Parathyroid adenoma (tissue), 2 donors: ENCODE results near the gene PTPRJ.

ENCODE experiments used
- H2AFZ ChIP-seq: fragments of 300-600 bp; sonication (generic); one replicate; pipeline ENCODE4 v1.7.0; 2017; ENCODE audit warnings: antibody characterized with exemption, mild to moderate bottlenecking
- H3K27ac ChIP-seq: fragments of 300-600 bp; sonication (generic); one replicate; pipeline ENCODE4 v1.7.0; 2017
- H3K27me3 ChIP-seq: fragments of 300-600 bp; sonication (generic); one replicate; pipeline ENCODE4 v1.7.0; 2017; ENCODE audit warnings: low read length; ENCODE audit not compliant: control insufficient read depth, insufficient read depth
- H3K36me3 ChIP-seq: fragments of 300-600 bp; sonication (generic); one replicate; pipeline ENCODE4 v1.7.0; 2017; ENCODE audit warnings: low read length; ENCODE audit not compliant: control insufficient read depth, insufficient read depth
- H3K4me1 ChIP-seq: fragments of 300-600 bp; sonication (generic); one replicate; pipeline ENCODE4 v1.7.0; 2017; ENCODE audit warnings: control low read depth
- H3K4me2 ChIP-seq: fragments of 300-600 bp; sonication (generic); one replicate; pipeline ENCODE4 v1.7.0; 2017; ENCODE audit warnings: low read length
- H3K4me3 ChIP-seq: fragments of 300-600 bp; sonication (generic); one replicate; pipeline ENCODE4 v1.7.0; 2017; ENCODE audit warnings: low read depth, low read length
- H3K79me2 ChIP-seq: fragments of 300-600 bp; sonication (generic); one replicate; pipeline ENCODE4 v1.7.0; 2017; ENCODE audit warnings: control low read depth
- H3K9ac ChIP-seq: fragments of 300-600 bp; sonication (generic); one replicate; pipeline ENCODE4 v1.7.0; 2017; ENCODE audit warnings: mild to moderate bottlenecking
- H3K9me3 ChIP-seq: fragments of 300-600 bp; sonication (generic); one replicate; pipeline ENCODE4 v1.7.0; 2017; ENCODE audit warnings: low read length; ENCODE audit not compliant: control insufficient read depth
- TF ChIP-seq, protein P1 (sequence below): fragments of 300-600 bp; sonication (generic); IDR thresholded peaks from one replicate; pipeline ENCODE4 v1.7.0; 2017; ENCODE audit warnings: antibody characterized with exemption, mild to moderate bottlenecking
- donor health status: primary hyperparathyroidism.

The PTPRJ gene

DNA sequence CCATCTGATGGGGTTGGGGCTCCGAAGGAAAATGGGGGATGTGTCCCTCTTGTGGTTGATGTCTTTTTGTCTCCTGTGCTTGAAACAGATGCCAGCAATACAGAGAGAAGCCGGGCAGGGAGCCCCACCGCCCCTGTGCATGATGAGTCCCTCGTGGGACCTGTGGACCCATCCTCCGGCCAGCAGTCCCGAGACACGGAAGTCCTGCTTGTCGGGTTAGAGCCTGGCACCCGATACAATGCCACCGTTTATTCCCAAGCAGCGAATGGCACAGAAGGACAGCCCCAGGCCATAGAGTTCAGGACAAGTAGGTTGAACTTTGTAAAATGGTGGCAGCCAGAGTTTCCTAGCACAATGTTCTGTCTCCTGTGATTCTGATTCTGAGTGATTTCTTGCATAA is 144.5 kb downstream of the PTPRJ start:
- H3K36me3 ChIP-seq = no peaks in the 10 kb centered on the region
- no peaks in the 10 kb centered on the region for H3K9me3 ChIP-seq
- no peaks in the 10 kb centered on the region for H3K4me1 ChIP-seq
- no peak overlapping the region for H3K9ac ChIP-seq
- H3K4me2 ChIP-seq = no peak overlapping the region
- H3K27me3 ChIP-seq = no peaks in the 10 kb centered on the region
- H3K79me2 ChIP-seq = no peaks in the 10 kb centered on the region
- H2AFZ ChIP-seq = no peak overlapping the region
- H3K4me3 ChIP-seq = no peak overlapping the region
- TF ChIP-seq, protein P1, sequence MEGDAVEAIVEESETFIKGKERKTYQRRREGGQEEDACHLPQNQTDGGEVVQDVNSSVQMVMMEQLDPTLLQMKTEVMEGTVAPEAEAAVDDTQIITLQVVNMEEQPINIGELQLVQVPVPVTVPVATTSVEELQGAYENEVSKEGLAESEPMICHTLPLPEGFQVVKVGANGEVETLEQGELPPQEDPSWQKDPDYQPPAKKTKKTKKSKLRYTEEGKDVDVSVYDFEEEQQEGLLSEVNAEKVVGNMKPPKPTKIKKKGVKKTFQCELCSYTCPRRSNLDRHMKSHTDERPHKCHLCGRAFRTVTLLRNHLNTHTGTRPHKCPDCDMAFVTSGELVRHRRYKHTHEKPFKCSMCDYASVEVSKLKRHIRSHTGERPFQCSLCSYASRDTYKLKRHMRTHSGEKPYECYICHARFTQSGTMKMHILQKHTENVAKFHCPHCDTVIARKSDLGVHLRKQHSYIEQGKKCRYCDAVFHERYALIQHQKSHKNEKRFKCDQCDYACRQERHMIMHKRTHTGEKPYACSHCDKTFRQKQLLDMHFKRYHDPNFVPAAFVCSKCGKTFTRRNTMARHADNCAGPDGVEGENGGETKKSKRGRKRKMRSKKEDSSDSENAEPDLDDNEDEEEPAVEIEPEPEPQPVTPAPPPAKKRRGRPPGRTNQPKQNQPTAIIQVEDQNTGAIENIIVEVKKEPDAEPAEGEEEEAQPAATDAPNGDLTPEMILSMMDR = no peak
- H3K27ac ChIP-seq = no peak overlapping the region

DNA sequence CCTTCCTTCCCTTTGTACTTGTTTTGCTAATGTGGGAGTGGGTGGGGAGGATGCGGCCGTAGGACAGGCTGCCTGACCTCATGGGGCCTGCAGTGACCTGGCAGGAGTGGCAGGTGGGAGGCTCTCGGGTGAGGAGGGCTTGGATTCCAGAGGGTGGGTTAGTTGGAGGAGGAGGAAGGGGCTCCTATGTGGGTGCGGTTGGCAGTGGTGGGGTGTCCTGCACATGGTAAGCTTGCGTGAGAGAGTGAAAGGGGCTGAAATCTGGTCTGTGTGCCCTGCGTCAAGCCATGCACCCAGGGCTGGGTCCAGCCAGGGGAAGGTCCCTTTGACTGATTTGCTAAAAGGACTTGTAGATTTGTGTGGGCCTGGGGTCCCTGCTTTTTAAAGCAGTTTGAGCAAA is 145.5 kb downstream of the PTPRJ start:
- no peaks in the 10 kb centered on the region for H3K9me3 ChIP-seq
- H3K79me2 ChIP-seq = no peaks in the 10 kb centered on the region
- H3K9ac ChIP-seq = no peak overlapping the region
- no peaks in the 10 kb centered on the region for H3K27me3 ChIP-seq
- no peaks in the 10 kb centered on the region for H3K36me3 ChIP-seq
- TF ChIP-seq, protein P1 = no peak
- H3K4me2 ChIP-seq = no peak overlapping the region
- no peak overlapping the region for H2AFZ ChIP-seq
- no peak overlapping the region for H3K27ac ChIP-seq
- no peaks in the 10 kb centered on the region for H3K4me1 ChIP-seq
- no peak overlapping the region for H3K4me3 ChIP-seq

DNA sequence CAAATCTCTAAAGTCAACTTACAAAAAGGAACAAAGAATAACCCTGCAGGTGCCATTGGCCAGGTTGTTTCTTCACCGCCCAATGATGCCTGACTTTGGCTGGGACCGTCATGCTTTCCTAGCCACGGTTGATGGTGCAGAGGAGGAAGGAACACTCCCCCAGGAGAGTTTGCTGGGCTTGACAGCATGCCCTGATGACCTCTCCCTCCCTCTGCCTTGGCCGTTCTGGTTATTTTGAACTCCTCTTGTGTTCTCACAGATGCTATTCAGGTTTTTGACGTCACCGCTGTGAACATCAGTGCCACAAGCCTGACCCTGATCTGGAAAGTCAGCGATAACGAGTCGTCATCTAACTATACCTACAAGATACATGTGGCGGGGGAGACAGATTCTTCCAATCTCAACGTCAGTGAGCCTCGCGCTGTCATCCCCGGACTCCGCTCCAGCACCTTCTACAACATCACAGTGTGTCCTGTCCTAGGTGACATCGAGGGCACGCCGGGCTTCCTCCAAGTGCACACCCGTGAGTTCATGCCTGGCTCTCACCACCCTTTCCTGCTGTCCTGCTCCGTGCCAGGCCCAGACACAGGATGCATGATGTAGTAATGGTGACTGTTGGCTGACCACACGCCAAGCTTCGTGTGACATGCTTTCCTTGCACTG is 147.3 kb downstream of the PTPRJ start:
- Histone ChIP-seq H3K27ac (no peak overlapping the region), H3K27me3 (no peaks in the 10 kb centered on the region), H3K9ac (no peak overlapping the region), H2AFZ (no peak overlapping the region), H3K4me1 (no peaks in the 10 kb centered on the region), H3K9me3 (no peaks in the 10 kb centered on the region), H3K4me2 (no peak overlapping the region), H3K79me2 (no peaks in the 10 kb centered on the region), H3K4me3 (no peak overlapping the region), H3K36me3 (no peaks in the 10 kb centered on the region)
- TF ChIP-seq, protein P1 = no peak

DNA sequence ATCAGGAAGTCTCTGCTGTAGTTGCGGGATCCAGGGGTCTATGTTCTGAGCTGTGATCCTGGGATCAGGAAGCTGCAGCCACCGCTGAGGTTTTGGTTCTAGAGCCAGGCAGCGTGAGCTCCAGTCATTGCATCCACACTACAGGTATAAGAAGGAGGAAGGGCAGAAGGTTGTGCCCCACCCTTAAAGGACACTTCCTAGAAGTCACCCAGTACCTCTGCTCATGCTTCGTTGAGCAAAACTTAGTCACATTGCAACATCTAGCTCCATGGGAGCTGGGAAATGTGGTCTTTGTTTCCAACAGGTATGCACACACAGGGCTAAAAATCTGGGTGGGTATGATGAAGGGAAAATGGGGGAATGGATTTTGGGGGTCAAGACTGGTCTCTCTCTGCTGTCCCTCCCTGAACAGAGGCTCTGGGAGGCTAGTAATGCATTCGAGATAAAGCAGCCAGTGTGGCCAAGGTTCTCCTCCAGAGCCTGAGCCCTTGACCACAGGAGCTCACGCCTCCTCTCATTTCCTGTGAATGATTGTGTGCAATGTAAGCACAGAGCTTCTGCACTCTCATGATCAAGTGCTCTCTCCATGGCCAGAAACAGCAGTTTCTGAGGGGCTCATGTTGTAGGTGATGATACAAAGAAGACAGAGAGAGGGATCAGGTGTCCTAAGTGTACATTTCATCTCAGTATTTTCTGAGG is 149.5 kb downstream of the PTPRJ start:
- no peak overlapping the region for H3K4me3 ChIP-seq
- H3K79me2 ChIP-seq = no peaks in the 10 kb centered on the region
- no peak overlapping the region for H2AFZ ChIP-seq
- no peaks in the 10 kb centered on the region for H3K36me3 ChIP-seq
- no peak overlapping the region for H3K27ac ChIP-seq
- H3K9me3 ChIP-seq = no peaks in the 10 kb centered on the region
- TF ChIP-seq, protein P1 = no peak
- H3K9ac ChIP-seq = no peak overlapping the region
- no peaks in the 10 kb centered on the region for H3K4me1 ChIP-seq
- no peak overlapping the region for H3K4me2 ChIP-seq
- H3K27me3 ChIP-seq = no peaks in the 10 kb centered on the region
